OCI-LY1 (cell line): ENCODE data around the gene ZFAND5.

Experiments used
- H2AFZ ChIP-seq: fragments of 200-600 bp; sonication (generic), shearing (Covaris generic); 2 replicates; pipeline ENCODE4 v1.6.0; 2014; ENCODE audit warnings: antibody characterized with exemption, mild to moderate bottlenecking, low read length
- H3F3A ChIP-seq: fragments of 200-600 bp; sonication (generic), shearing (Covaris generic); 2 replicates; pipeline ENCODE4 v1.6.0; 2014; ENCODE audit warnings: mild to moderate bottlenecking, antibody characterized with exemption, low read length, moderate library complexity; ENCODE audit not compliant: insufficient read depth
- H3K27ac ChIP-seq: fragments of 200-600 bp; sonication (generic); 2 replicates; pipeline ENCODE4 v1.5.1; 2014; ENCODE audit warnings: low read length, mixed run types, mild to moderate bottlenecking, low read depth; ENCODE audit not compliant: poor library complexity, severe bottlenecking
- H3K27me3 ChIP-seq: fragments of 200-600 bp; sonication (generic); 2 replicates; pipeline ENCODE4 v1.6.0; 2014; ENCODE audit warnings: antibody characterized with exemption, mild to moderate bottlenecking, low read length, moderate library complexity; ENCODE audit not compliant: insufficient read depth
- H3K36me3 ChIP-seq: fragments of 200-600 bp; sonication (generic); 2 replicates; pipeline ENCODE4 v1.6.1; 2014; ENCODE audit warnings: mild to moderate bottlenecking, antibody characterized with exemption, low read length, moderate library complexity, mixed read lengths; ENCODE audit not compliant: insufficient read depth
- H3K4me1 ChIP-seq: fragments of 200-600 bp; sonication (generic); 2 replicates; pipeline ENCODE4 v1.5.1; 2014; ENCODE audit warnings: mild to moderate bottlenecking, low read length, moderate library complexity; ENCODE audit not compliant: insufficient read depth, severe bottlenecking
- H3K4me2 ChIP-seq: fragments of 200-600 bp; sonication (generic), shearing (Covaris generic); 2 replicates; pipeline ENCODE4 v1.6.1; 2014; ENCODE audit warnings: low read length
- H3K4me3 ChIP-seq: fragments of 200-600 bp; sonication (generic); 2 replicates; pipeline ENCODE4 v1.5.1; 2014; ENCODE audit warnings: low read length, low read depth, mild to moderate bottlenecking, mixed read lengths; ENCODE audit not compliant: poor library complexity, severe bottlenecking
- H3K79me2 ChIP-seq: fragments of 200-600 bp; shearing (Covaris generic); 2 replicates; pipeline ENCODE4 v1.6.1; 2016; ENCODE audit warnings: mixed run types, low read length, mixed read lengths; ENCODE audit not compliant: insufficient read depth
- H3K9ac ChIP-seq: fragments of 200-600 bp; sonication (generic), shearing (Covaris generic); 2 replicates; pipeline ENCODE4 v1.6.1; 2014; ENCODE audit warnings: mild to moderate bottlenecking, low read length, mixed read lengths
- H3K9me2 ChIP-seq: fragments of 200-600 bp; sonication (generic), shearing (Covaris generic); 2 replicates; pipeline ENCODE4 v1.6.1; 2014; ENCODE audit warnings: low read depth, mild to moderate bottlenecking, low read length, mixed read lengths
- H3K9me3 ChIP-seq: fragments of 200-600 bp; shearing (Covaris generic); 2 replicates; pipeline ENCODE4 v1.6.1; 2014; ENCODE audit warnings: low read length, mixed read lengths
- H4K20me1 ChIP-seq: fragments of 200-600 bp; sonication (generic), shearing (Covaris generic); 2 replicates; pipeline ENCODE4 v1.6.0; 2016; ENCODE audit warnings: mild to moderate bottlenecking, low read length; ENCODE audit not compliant: insufficient read depth
- EZH2 ChIP-seq: fragments of 200-600 bp; sonication (generic), shearing (Covaris generic); IDR thresholded peaks from 2 replicates; pipeline ENCODE4 v1.8.0; 2017; ENCODE audit warnings: borderline replicate concordance, mixed run types, mild to moderate bottlenecking, antibody characterized with exemption, low read length, moderate library complexity, mixed read lengths
- TF ChIP-seq, protein P1 (sequence below): fragments of 200-600 bp; sonication (generic), shearing (Covaris generic); IDR thresholded peaks from 2 replicates; pipeline ENCODE4 v1.5.1; 2017; ENCODE audit warnings: mild to moderate bottlenecking, antibody characterized with exemption, low read length, moderate library complexity, mixed read lengths

The ZFAND5 gene

DNA sequence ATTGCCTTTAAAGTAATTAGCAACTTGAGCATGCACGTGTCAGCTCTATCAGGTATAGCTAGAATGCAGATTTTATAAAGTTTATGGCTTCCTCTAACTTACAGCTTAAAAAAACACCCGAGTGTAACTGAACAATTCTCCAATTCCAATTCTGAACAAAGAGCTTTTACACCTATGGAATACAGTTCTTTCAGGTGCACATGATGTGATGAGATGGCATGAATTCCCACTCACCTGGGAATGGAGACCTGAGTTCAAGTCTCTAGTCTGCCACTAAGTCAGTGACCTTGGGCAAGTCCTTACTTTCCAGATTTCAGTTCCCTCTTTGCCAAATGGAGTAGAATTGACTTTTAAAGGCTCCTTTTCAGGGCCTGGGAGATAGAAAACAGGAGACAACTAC lies 1.8 kb downstream of the ZFAND5 start:
- peak overlapping the region; percentile 97 for H3K4me2 ChIP-seq
- peaks cover 38% of the 10 kb centered on the region for H3K4me1 ChIP-seq
- no peaks in the 10 kb centered on the region for H3K9me3 ChIP-seq
- H3K27me3 ChIP-seq = no peaks in the 10 kb centered on the region
- peak overlapping the region; percentile 49 for H3K27ac ChIP-seq
- peak overlapping the region; percentile 88 for H3K4me3 ChIP-seq
- H3K9me2 ChIP-seq = no peaks in the 10 kb centered on the region
- H3K36me3 ChIP-seq = peaks cover 52% of the 10 kb centered on the region
- H4K20me1 ChIP-seq = peaks cover 9% of the 10 kb centered on the region
- no peak overlapping the region for H2AFZ ChIP-seq
- H3F3A ChIP-seq = no peaks in the 10 kb centered on the region
- H3K9ac ChIP-seq = peak overlapping the region; percentile 93
- TF ChIP-seq EZH2 = no peak
- TF ChIP-seq, protein P1, sequence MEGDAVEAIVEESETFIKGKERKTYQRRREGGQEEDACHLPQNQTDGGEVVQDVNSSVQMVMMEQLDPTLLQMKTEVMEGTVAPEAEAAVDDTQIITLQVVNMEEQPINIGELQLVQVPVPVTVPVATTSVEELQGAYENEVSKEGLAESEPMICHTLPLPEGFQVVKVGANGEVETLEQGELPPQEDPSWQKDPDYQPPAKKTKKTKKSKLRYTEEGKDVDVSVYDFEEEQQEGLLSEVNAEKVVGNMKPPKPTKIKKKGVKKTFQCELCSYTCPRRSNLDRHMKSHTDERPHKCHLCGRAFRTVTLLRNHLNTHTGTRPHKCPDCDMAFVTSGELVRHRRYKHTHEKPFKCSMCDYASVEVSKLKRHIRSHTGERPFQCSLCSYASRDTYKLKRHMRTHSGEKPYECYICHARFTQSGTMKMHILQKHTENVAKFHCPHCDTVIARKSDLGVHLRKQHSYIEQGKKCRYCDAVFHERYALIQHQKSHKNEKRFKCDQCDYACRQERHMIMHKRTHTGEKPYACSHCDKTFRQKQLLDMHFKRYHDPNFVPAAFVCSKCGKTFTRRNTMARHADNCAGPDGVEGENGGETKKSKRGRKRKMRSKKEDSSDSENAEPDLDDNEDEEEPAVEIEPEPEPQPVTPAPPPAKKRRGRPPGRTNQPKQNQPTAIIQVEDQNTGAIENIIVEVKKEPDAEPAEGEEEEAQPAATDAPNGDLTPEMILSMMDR = no peak
- H3K79me2 ChIP-seq = peaks cover 62% of the 10 kb centered on the region

DNA sequence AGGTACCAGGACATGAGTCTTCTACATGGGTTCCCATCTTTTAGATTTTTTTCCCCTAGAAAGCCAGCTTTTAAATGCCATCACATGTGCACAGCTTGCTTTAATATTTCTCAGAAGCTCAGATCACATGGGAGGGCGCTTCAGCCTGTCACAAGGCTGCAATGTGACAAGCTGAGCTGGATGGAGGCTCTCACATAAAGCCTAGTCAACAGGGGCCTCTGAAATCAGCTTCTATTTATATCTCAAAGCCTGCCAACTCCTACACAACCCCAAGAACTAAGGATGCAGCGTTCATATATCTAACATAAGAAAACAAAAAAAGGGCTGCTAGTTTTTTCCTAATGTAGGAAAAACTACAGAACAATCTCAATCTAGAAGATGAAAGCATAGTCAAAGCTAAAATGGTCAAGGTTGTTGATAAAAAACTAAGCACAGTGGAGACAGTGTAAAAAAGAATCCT lies 2.3 kb downstream of the ZFAND5 start:
- H3K4me3 ChIP-seq = peak overlapping the region; percentile 88
- TF ChIP-seq, protein P1 = no peak
- no peak for TF ChIP-seq EZH2
- H3K4me2 ChIP-seq = peak overlapping the region; percentile 97
- peak overlapping the region; percentile 93 for H3K9ac ChIP-seq
- H3K9me3 ChIP-seq = no peaks in the 10 kb centered on the region
- H3F3A ChIP-seq = no peaks in the 10 kb centered on the region
- H2AFZ ChIP-seq = no peak overlapping the region
- no peaks in the 10 kb centered on the region for H3K27me3 ChIP-seq
- H3K27ac ChIP-seq = no peak overlapping the region
- peaks cover 58% of the 10 kb centered on the region for H3K36me3 ChIP-seq
- no peaks in the 10 kb centered on the region for H3K9me2 ChIP-seq
- peaks cover 38% of the 10 kb centered on the region for H3K4me1 ChIP-seq
- H4K20me1 ChIP-seq = peaks cover 9% of the 10 kb centered on the region
- peaks cover 67% of the 10 kb centered on the region for H3K79me2 ChIP-seq

DNA sequence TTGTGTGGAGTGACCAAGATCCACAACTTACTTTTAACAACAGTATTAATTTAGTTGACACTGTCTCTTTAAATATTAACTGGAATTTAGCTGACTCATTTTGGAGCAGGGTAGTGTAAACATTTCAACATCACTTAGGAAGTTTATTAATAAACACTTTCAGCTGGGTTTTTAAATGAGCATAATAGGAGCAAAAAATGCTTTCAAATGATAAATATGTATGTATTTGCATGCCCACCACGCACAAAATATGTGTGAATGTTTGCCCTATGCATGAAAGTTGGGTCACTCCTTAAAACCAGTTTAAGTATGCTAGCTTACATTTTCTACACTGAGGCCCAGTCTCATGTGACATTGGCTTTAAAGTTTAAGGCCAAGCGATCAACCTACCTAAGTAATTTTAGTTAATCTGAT lies 2.9 kb downstream of the ZFAND5 start:
- H2AFZ ChIP-seq = no peak overlapping the region
- no peaks in the 10 kb centered on the region for H3F3A ChIP-seq
- H3K9me2 ChIP-seq = no peaks in the 10 kb centered on the region
- H3K36me3 ChIP-seq = peaks cover 64% of the 10 kb centered on the region
- H4K20me1 ChIP-seq = peaks cover 9% of the 10 kb centered on the region
- H3K9ac ChIP-seq = peak overlapping the region; percentile 29; the same call in 1 of the 2 replicates
- H3K9me3 ChIP-seq = no peaks in the 10 kb centered on the region
- H3K4me1 ChIP-seq = peaks cover 38% of the 10 kb centered on the region
- no peak for TF ChIP-seq EZH2
- TF ChIP-seq, protein P1 = no peak
- H3K27me3 ChIP-seq = no peaks in the 10 kb centered on the region
- H3K79me2 ChIP-seq = peaks cover 72% of the 10 kb centered on the region
- peak overlapping the region; percentile 97 for H3K4me2 ChIP-seq
- peak overlapping the region; percentile 88 for H3K4me3 ChIP-seq
- no peak overlapping the region for H3K27ac ChIP-seq
